Activated naive CD4-positive, alpha-beta T cell treated with Interleukin-2 at 50 U/mL for 16 hours (primary cell): ENCODE measurements around the gene CYB5B.
A peak's percentile ranks its signal among the peaks of the same experiment; 100 is the strongest.

Experiments
- DNase-seq: peaks from one replicate; pipeline ENCODE4 v3.0.0-alpha.2; 2020

Gene CYB5B

GRCh38 chr16:69448470-69449193 lies 24.2 kb downstream of the CYB5B start:
- DNase-seq = no peak

GRCh38 chr16:69451166-69451565 lies 26.7 kb downstream of the CYB5B start:
- no peak for DNase-seq

GRCh38 chr16:69453936-69454335 lies 29.5 kb downstream of the CYB5B start:
- no peak for DNase-seq

GRCh38 chr16:69463876-69464275 lies 39.5 kb downstream of the CYB5B start:
- no peak for DNase-seq

GRCh38 chr16:69465083-69465721 lies 40.8 kb downstream of the CYB5B start:
- peak; percentile 13 for DNase-seq

GRCh38 chr16:69465881-69466280 lies 41.5 kb downstream of the CYB5B start:
- no peak for DNase-seq

GRCh38 chr16:69466547-69466946 lies 42.1 kb downstream of the CYB5B start:
- no peak for DNase-seq

GRCh38 chr16:69467080-69467479 lies 42.7 kb downstream of the CYB5B start:
- no peak for DNase-seq

- no peak for DNase-seq
Measured at GRCh38 chr16:69467531-69468204, 43.2 kb downstream of the CYB5B start.

GRCh38 chr16:69469807-69470561 lies 45.6 kb downstream of the CYB5B start:
- peak; percentile 48 for DNase-seq

GRCh38 chr16:69471121-69471520 lies 46.7 kb downstream of the CYB5B start:
- DNase-seq = no peak

- no peak for DNase-seq
Measured at GRCh38 chr16:69474408-69474807, 50.0 kb downstream of the CYB5B start.

GRCh38 chr16:69476920-69477443 lies 52.6 kb downstream of the CYB5B start:
- DNase-seq = no peak

- no peak for DNase-seq
Measured at GRCh38 chr16:69477546-69477945, 53.1 kb downstream of the CYB5B start.

GRCh38 chr16:69478685-69479084 lies 54.3 kb downstream of the CYB5B start:
- no peak for DNase-seq

- no peak for DNase-seq
Measured at GRCh38 chr16:69479775-69480174, 55.4 kb downstream of the CYB5B start.

GRCh38 chr16:69481901-69482341 lies 57.5 kb downstream of the CYB5B start:
- DNase-seq = no peak

- DNase-seq = no peak
Measured at GRCh38 chr16:69482410-69482991, 58.1 kb downstream of the CYB5B start.

- no peak for DNase-seq
Measured at GRCh38 chr16:69483611-69484010, 59.2 kb downstream of the CYB5B start.

GRCh38 chr16:69485361-69485760 lies 60.9 kb downstream of the CYB5B start:
- DNase-seq = no peak

GRCh38 chr16:69485816-69486215 lies 61.4 kb downstream of the CYB5B start:
- no peak for DNase-seq

GRCh38 chr16:69486272-69486671 lies 61.9 kb downstream of the CYB5B start:
- DNase-seq = no peak

- no peak for DNase-seq
Measured at GRCh38 chr16:69486724-69487123, 62.3 kb downstream of the CYB5B start.
